Type B pancreatic cell (in vitro differentiated cells): ENCODE data around the gene FRMD5. TPM values are rescaled to one million over a fixed set of nuclear protein-coding genes. Genes with fewer than 3 reads are reported as not detected.

Source experiments
- DNase-seq: peaks from one replicate; pipeline ENCODE4 v3.0.0; 2021; ENCODE audit warnings: mixed read lengths; ENCODE audit not compliant: unreplicated experiment; ENCODE audit errors: extremely low spot score
- H3K27ac Mint-ChIP-seq: 2 replicates; pipeline ENCODE4 v1.8.0; 2021; ENCODE audit warnings: mild to moderate bottlenecking, mixed read lengths
- H3K27me3 Mint-ChIP-seq: 2 replicates; pipeline ENCODE4 v1.8.0; 2021; ENCODE audit warnings: mixed read lengths
- H3K36me3 Mint-ChIP-seq: 2 replicates; pipeline ENCODE4 v1.8.0; 2021; ENCODE audit warnings: mixed read lengths
- H3K4me1 Mint-ChIP-seq: one replicate; pipeline ENCODE4 v1.8.0; 2021; ENCODE audit warnings: mixed read lengths; ENCODE audit not compliant: unreplicated experiment
- H3K4me3 Mint-ChIP-seq: 2 replicates; pipeline ENCODE4 v1.8.0; 2021; ENCODE audit warnings: mild to moderate bottlenecking, mixed read lengths
- H3K9me3 Mint-ChIP-seq: 2 replicates; pipeline ENCODE4 v1.8.0; 2021; ENCODE audit warnings: mixed read lengths
- CTCF ChIP-seq: fragments of 200-600 bp; sonication (generic); conservative IDR thresholded peaks from 2 replicates; pipeline ENCODE4 v1.5.0; 2021; ENCODE audit warnings: antibody characterized with exemption, mild to moderate bottlenecking
- total RNA-seq: library from RNA; stranded (reverse); gene quantifications from 2 replicates; pipeline ENCODE4 v1.2.1, GENCODE V29; 2021; ENCODE audit warnings: low replicate concordance

Gene FRMD5
- total RNA-seq, 1 donor from 2014 or later, result 3.8 TPM

GRCh38 chr15:43927203-43927602, 267.9 kb downstream of the FRMD5 start:
- Mint-ChIP-seq H3K27ac (no peak overlapping the region), H3K27me3 (no peaks in the 10 kb centered on the region), H3K4me3 (no peak overlapping the region)

DNA sequence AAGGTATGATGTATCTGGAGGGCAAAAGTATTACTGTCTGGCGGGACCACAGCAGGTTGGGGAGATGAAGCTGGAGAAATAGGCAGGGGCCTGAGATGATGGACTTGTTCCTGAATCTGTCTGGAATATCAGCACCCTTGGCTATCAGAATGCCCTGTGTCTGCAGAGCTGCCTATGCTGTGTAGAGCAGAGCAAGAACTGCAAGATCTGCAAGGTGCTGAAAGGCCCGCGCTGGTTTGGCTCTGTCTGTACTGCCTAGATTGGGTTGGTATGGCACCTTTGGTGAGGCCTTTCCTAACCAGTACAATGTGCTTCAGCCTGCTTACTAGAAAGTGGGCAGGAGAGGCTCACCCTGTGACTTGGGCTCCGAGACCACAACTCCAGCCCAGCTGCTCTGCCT, 271.5 kb downstream of the FRMD5 start:
- Mint-ChIP-seq H3K4me3 (no peak overlapping the region), H3K27ac (no peak overlapping the region), H3K27me3 (no peaks in the 10 kb centered on the region), H3K4me1 (peaks cover 15% of the 10 kb centered on the region), H3K36me3 (no peaks in the 10 kb centered on the region), H3K9me3 (no peaks in the 10 kb centered on the region)
- TF ChIP-seq CTCF, result no peak
- no peak for DNase-seq

More at GRCh38 chr15:43927203-43927602, 267.9 kb downstream of the FRMD5 start:
- DNase-seq, result no peak
- Mint-ChIP-seq H3K36me3 (no peaks in the 10 kb centered on the region), H3K4me1 (peaks cover 26% of the 10 kb centered on the region), H3K9me3 (no peaks in the 10 kb centered on the region)
- no peak for TF ChIP-seq CTCF

GRCh38 chr15:43922021-43922420, 273.1 kb downstream of the FRMD5 start:
- no peak for TF ChIP-seq CTCF
- Mint-ChIP-seq H3K27ac (no peak overlapping the region), H3K9me3 (no peaks in the 10 kb centered on the region)

GRCh38 chr15:43920815-43921214, 274.3 kb downstream of the FRMD5 start:
- TF ChIP-seq CTCF, result no peak
- H3K36me3 Mint-ChIP-seq, result no peaks in the 10 kb centered on the region
- H3K4me3 Mint-ChIP-seq, result no peak overlapping the region
- peaks cover 14% of the 10 kb centered on the region for H3K4me1 Mint-ChIP-seq
- H3K27ac Mint-ChIP-seq, result no peak overlapping the region
- no peaks in the 10 kb centered on the region for H3K27me3 Mint-ChIP-seq
- no peaks in the 10 kb centered on the region for H3K9me3 Mint-ChIP-seq
- DNase-seq, result no peak

More at GRCh38 chr15:43922021-43922420, 273.1 kb downstream of the FRMD5 start:
- H3K27me3 Mint-ChIP-seq, result no peaks in the 10 kb centered on the region
- no peaks in the 10 kb centered on the region for H3K36me3 Mint-ChIP-seq
- H3K4me1 Mint-ChIP-seq, result peaks cover 15% of the 10 kb centered on the region
- H3K4me3 Mint-ChIP-seq, result no peak overlapping the region
- no peak for DNase-seq

DNA sequence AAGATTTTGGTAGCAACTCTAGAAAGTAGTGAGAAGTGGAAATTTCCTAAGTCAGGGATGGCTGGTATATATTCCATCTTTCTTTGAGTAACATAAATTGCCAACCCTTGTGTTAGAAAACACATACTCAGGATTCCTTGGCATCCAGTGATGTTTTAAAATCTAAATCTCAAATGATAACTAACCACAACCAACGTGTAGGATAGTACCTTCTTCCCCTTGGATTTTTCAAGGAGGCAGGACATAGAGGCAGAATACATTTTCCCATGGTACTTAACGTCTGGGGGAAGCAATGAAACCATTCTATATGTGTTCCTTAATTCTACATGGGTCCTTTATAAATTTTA, 274.8 kb downstream of the FRMD5 start:
- no peak overlapping the region for H3K4me3 Mint-ChIP-seq
- peaks cover 9% of the 10 kb centered on the region for H3K4me1 Mint-ChIP-seq
- H3K27me3 Mint-ChIP-seq, result no peaks in the 10 kb centered on the region
- DNase-seq, result no peak
- TF ChIP-seq CTCF, result no peak
- no peak overlapping the region for H3K27ac Mint-ChIP-seq
- no peaks in the 10 kb centered on the region for H3K9me3 Mint-ChIP-seq
- H3K36me3 Mint-ChIP-seq, result no peaks in the 10 kb centered on the region
